ENCODE measurements around the gene TMEM221. TPM values are rescaled to one million over a fixed set of nuclear protein-coding genes. Genes with fewer than 3 reads are reported as not detected.

Gene TMEM221
- polyA plus RNA-seq, 1 donor from 2014 or later = not detected

GRCh38 chr19:17457616-17458015 lies 9.1 kb upstream of the TMEM221 start:
- H3F3A ChIP-seq (ENCODE audit: insufficient read depth, low read length, poor library complexity, severe bottlenecking) = no peaks in the 10 kb centered on the region
- no peaks in the 10 kb centered on the region for H3K79me2 ChIP-seq (replicated peaks; ENCODE audit: insufficient read depth, low read length)
- H3K36me3 ChIP-seq (ENCODE audit: insufficient read depth, low read length) = no peaks in the 10 kb centered on the region
- H3K9ac ChIP-seq (ENCODE audit: low read length) = no peak overlapping the region
- peaks cover 16% of the 10 kb centered on the region for H3K27me3 ChIP-seq (ENCODE audit: insufficient read depth, low read depth, low read length)
- no peak overlapping the region for H3K27ac ChIP-seq (ENCODE audit: low read length)
- no peaks in the 10 kb centered on the region for H3K9me3 ChIP-seq (ENCODE audit: low read length)
- no peaks in the 10 kb centered on the region for H4K20me1 ChIP-seq (ENCODE audit: insufficient read depth)
- no peak overlapping the region for H3K4me2 ChIP-seq (ENCODE audit: low read length)
- H3K9me2 ChIP-seq (ENCODE audit: insufficient read depth, low read length) = no peaks in the 10 kb centered on the region
- no peak for TF ChIP-seq TAF1 (IDR thresholded peaks at IDR 0.05; ENCODE audit: low read depth)
- TF ChIP-seq EP300 (conservative IDR thresholded peaks at IDR 0.05; ENCODE audit: poor library complexity, severe bottlenecking) = no peak
- TF ChIP-seq RAD21 (conservative IDR thresholded peaks at IDR 0.05) = no peak
- no peak for TF ChIP-seq SMC3 (conservative IDR thresholded peaks at IDR 0.05; ENCODE audit: poor library complexity)
- TF ChIP-seq CTCF (IDR thresholded peaks at IDR 0.05; ENCODE audit: poor library complexity, severe bottlenecking) = no peak
- TF ChIP-seq REST (IDR thresholded peaks at IDR 0.05; ENCODE audit: borderline replicate concordance) = no peak
- TF ChIP-seq POLR2AphosphoS5 (IDR thresholded peaks at IDR 0.05) = no peak
- no peak for TF ChIP-seq MXI1 (conservative IDR thresholded peaks at IDR 0.05; ENCODE audit: poor library complexity, severe bottlenecking)
- TF ChIP-seq EZH2 (IDR thresholded peaks at IDR 0.05; ENCODE audit: borderline replicate concordance, insufficient read depth, low read length, poor library complexity, severe bottlenecking) = no peak
- H3K4me3 ChIP-seq (ENCODE audit: low read length) = no peak overlapping the region
- H2AFZ ChIP-seq (ENCODE audit: low read depth, low read length) = no peak overlapping the region

GRCh38 chr19:17456127-17456526 lies 7.7 kb upstream of the TMEM221 start:
- H3K9ac ChIP-seq (ENCODE audit: low read length) = no peak overlapping the region
- no peak overlapping the region for H2AFZ ChIP-seq (ENCODE audit: low read depth, low read length)
- no peaks in the 10 kb centered on the region for H3K36me3 ChIP-seq (ENCODE audit: insufficient read depth, low read length)
- H3K27me3 ChIP-seq (ENCODE audit: insufficient read depth, low read depth, low read length) = peaks cover 16% of the 10 kb centered on the region
- no peak overlapping the region for H3K4me2 ChIP-seq (ENCODE audit: low read length)
- H3F3A ChIP-seq (ENCODE audit: insufficient read depth, low read length, poor library complexity, severe bottlenecking) = no peaks in the 10 kb centered on the region
- no peaks in the 10 kb centered on the region for H3K9me2 ChIP-seq (ENCODE audit: insufficient read depth, low read length)
- no peaks in the 10 kb centered on the region for H4K20me1 ChIP-seq (ENCODE audit: insufficient read depth)
- no peaks in the 10 kb centered on the region for H3K79me2 ChIP-seq (replicated peaks; ENCODE audit: insufficient read depth, low read length)
- H3K9me3 ChIP-seq (ENCODE audit: low read length) = no peaks in the 10 kb centered on the region
- no peak overlapping the region for H3K4me3 ChIP-seq (ENCODE audit: low read length)
- no peak overlapping the region for H3K27ac ChIP-seq (ENCODE audit: low read length)
- TF ChIP-seq MXI1 (conservative IDR thresholded peaks at IDR 0.05; ENCODE audit: poor library complexity, severe bottlenecking) (no peak), RAD21 (conservative IDR thresholded peaks at IDR 0.05) (no peak), REST (IDR thresholded peaks at IDR 0.05; ENCODE audit: borderline replicate concordance) (no peak), EP300 (conservative IDR thresholded peaks at IDR 0.05; ENCODE audit: poor library complexity, severe bottlenecking) (no peak), TAF1 (IDR thresholded peaks at IDR 0.05; ENCODE audit: low read depth) (no peak), SMC3 (conservative IDR thresholded peaks at IDR 0.05; ENCODE audit: poor library complexity) (no peak), CTCF (IDR thresholded peaks at IDR 0.05; ENCODE audit: poor library complexity, severe bottlenecking) (no peak), EZH2 (IDR thresholded peaks at IDR 0.05; ENCODE audit: borderline replicate concordance, insufficient read depth, low read length, poor library complexity, severe bottlenecking) (no peak), POLR2AphosphoS5 (IDR thresholded peaks at IDR 0.05) (no peak)
